GM12878 (cell line): ENCODE measurements around the gene RFXANK. TPM values are rescaled to one million over a fixed set of nuclear protein-coding genes. Genes with fewer than 3 reads are reported as not detected.

Source experiments
- ATAC-seq: fragments of 200-7000 bp; cut with Tn5 transposase; 3 replicates; pipeline ENCODE4 v1.9.1; 2020; ENCODE audit warnings: mild to moderate bottlenecking, moderate library complexity
- BruUV-seq: library from RNA; stranded (reverse); fragments of 400-500 nt; replicated peaks from 2 replicates; lab custom pipeline; 2021; lab: Mats Ljungman, UMichigan
- CTCF ChIA-PET: fragments of 300-600 bp; sonication (Branson Sonifier 250); formaldehyde crosslinking; extraction: SDS; loops from one replicate; lab custom pipeline; 2021; ENCODE audit warnings: inconsistent platforms; lab: Yijun Ruan, JAX
- POLR2A ChIA-PET: fragments of 350-600 bp; formaldehyde crosslinking; extraction: SDS; loops from one replicate; lab custom pipeline; 2021; ENCODE audit warnings: inconsistent platforms; lab: Charles Lee
- RAD21 ChIA-PET: fragments of 300-600 bp; sonication (Branson Sonifier 250); formaldehyde crosslinking; loops from one replicate; lab custom pipeline; 2023; ENCODE audit warnings: antibody characterized with exemption; ENCODE audit not compliant: unreplicated experiment; lab: Charles Lee
- SMC1A ChIA-PET: fragments of 300-600 bp; sonication (Branson Sonifier 250); formaldehyde crosslinking; loops from one replicate; lab custom pipeline; 2023; ENCODE audit not compliant: unreplicated experiment, uncharacterized antibody; lab: Charles Lee
- DNase-seq: peaks from one replicate; pipeline ENCODE4 v3.0.0-alpha.2; 2011; ENCODE audit warnings: low read depth, low spot score
- FAIRE-seq: peaks from 3 replicates; lab custom pipeline; 2011; peaks lifted over from hg19 to GRCh38; lab: Jason Lieb, UNC
- H2AFZ ChIP-seq: 2 replicates; pipeline ENCODE4 v1.6.0; 2011; ENCODE audit warnings: low read depth, low read length, control low read depth; ENCODE audit not compliant: control insufficient read depth
- H3K27ac ChIP-seq: 2 replicates; pipeline ENCODE4 v1.5.1; 2011; ENCODE audit warnings: control low read depth; ENCODE audit not compliant: control insufficient read depth, insufficient read depth
- H3K27me3 ChIP-seq, 2 experiments: replicated peaks in 1 of 2; 2 replicates each; pipeline versions ENCODE4 v1.6.0 to v1.6.1; 2011; ENCODE audit warnings: low read length in 1 of 2; ENCODE audit not compliant: control insufficient read depth in 2 of 2, insufficient read depth in 2 of 2
- H3K36me3 ChIP-seq, 2 experiments: 2 replicates each; pipeline ENCODE4 v1.5.1; 2011; ENCODE audit warnings: low read length in 1 of 2; ENCODE audit not compliant: control insufficient read depth in 2 of 2, insufficient read depth in 2 of 2
- H3K4me1 ChIP-seq: 2 replicates; pipeline ENCODE4 v1.6.1; 2011; ENCODE audit warnings: mild to moderate bottlenecking, low read length, moderate library complexity, mixed read lengths; ENCODE audit not compliant: control insufficient read depth, insufficient read depth
- H3K4me2 ChIP-seq: 2 replicates; pipeline ENCODE4 v1.6.0; 2011; ENCODE audit warnings: control low read depth; ENCODE audit not compliant: control insufficient read depth, insufficient read depth
- H3K4me3 ChIP-seq: fragments of 200-600 bp; sonication (generic); 2 replicates; pipeline ENCODE4 v1.5.1; 2016
- H3K79me2 ChIP-seq: 2 replicates; pipeline ENCODE4 v1.6.0; 2011; ENCODE audit warnings: low read length; ENCODE audit not compliant: control insufficient read depth, insufficient read depth
- H3K9ac ChIP-seq: 2 replicates; pipeline ENCODE4 v1.8.0; 2011; ENCODE audit warnings: low read length, control low read depth, mixed read lengths; ENCODE audit not compliant: control insufficient read depth, insufficient read depth
- H3K9me3 ChIP-seq: replicated peaks from 3 replicates; pipeline ENCODE4 v1.5.1; 2011; ENCODE audit warnings: mild to moderate bottlenecking, low read length; ENCODE audit not compliant: control insufficient read depth, insufficient read depth
- H4K20me1 ChIP-seq: 2 replicates; pipeline ENCODE4 v1.6.0; 2011; ENCODE audit not compliant: control insufficient read depth, insufficient read depth
- CHD2 ChIP-seq: IDR thresholded peaks from 2 replicates; pipeline ENCODE4 v1.6.1; 2011; ENCODE audit warnings: low read depth, low read length, improper control_type of control experiment, borderline replicate concordance
- ETV6 ChIP-seq, 2 experiments: fragments of 450-650 bp in 1 of 2; IDR thresholded peaks in 1 of 2; conservative IDR thresholded peaks in 1 of 2; 2 replicates each; pipeline ENCODE4 v1.6.1; 2014; ENCODE audit warnings: antibody characterized with exemption in 1 of 2, borderline replicate concordance in 1 of 2, low read depth in 1 of 2, mild to moderate bottlenecking in 1 of 2, moderate library complexity in 1 of 2
- KAT2A ChIP-seq: conservative IDR thresholded peaks from 2 replicates; pipeline ENCODE4 v1.6.1; 2011; ENCODE audit warnings: low read depth, low read length; ENCODE audit not compliant: control insufficient read depth
- MYC ChIP-seq: IDR thresholded peaks from 2 replicates; pipeline ENCODE4 v1.6.1; 2011; ENCODE audit warnings: mild to moderate bottlenecking, low read length, moderate library complexity, inconsistent platforms; ENCODE audit not compliant: insufficient read depth, insufficient replicate concordance, insufficient read length, severe bottlenecking
- NBN ChIP-seq: fragments of 450-650 bp; IDR thresholded peaks from 2 replicates; pipeline ENCODE4 v1.6.1; 2016
- POU2F2 ChIP-seq: IDR thresholded peaks from 3 replicates; pipeline ENCODE4 v1.6.1; 2011; ENCODE audit warnings: low read depth, mild to moderate bottlenecking, low read length, borderline replicate concordance
- REST ChIP-seq: IDR thresholded peaks from 2 replicates; pipeline ENCODE4 v1.6.1; 2012; ENCODE audit warnings: mild to moderate bottlenecking, low read depth, low read length
- SIX5 ChIP-seq: IDR thresholded peaks from 2 replicates; pipeline ENCODE4 v1.6.1; 2011; ENCODE audit warnings: mild to moderate bottlenecking, low read depth, low read length, moderate library complexity; ENCODE audit not compliant: severe bottlenecking
- SMARCA5 ChIP-seq: fragments of 450-650 bp; IDR thresholded peaks from 2 replicates; pipeline ENCODE4 v1.6.1; 2017; ENCODE audit warnings: mild to moderate bottlenecking
- WRNIP1 ChIP-seq: IDR thresholded peaks from 2 replicates; pipeline ENCODE4 v1.6.1; 2011; ENCODE audit warnings: low read depth, low read length, improper control_type of control experiment, borderline replicate concordance
- WGBS: methylation state at CpG from one replicate; pipeline ENCODE4 v1.1.6; 2016; ENCODE audit warnings: low lambda C conversion rate; ENCODE audit not compliant: insufficient replicate concordance, insufficient coverage; ENCODE audit errors: missing lambda C conversion rate; 5-methylcytosine and 5-hydroxymethylcytosine counted together
- in situ Hi-C: fragments of 300-500 bp; cut with MboI; formaldehyde crosslinking; loops from 9 replicates; pipeline ENCODE4 v1.14.3; 2018; ENCODE audit warnings: mixed read lengths
- intact Hi-C: fragments of 100-400 bp; cut with micrococcal nuclease; formaldehyde crosslinking; loops from one replicate; pipeline ENCODE4 v1.14.2; 2022; ENCODE audit not compliant: unreplicated experiment
- polyA plus RNA-seq, 11 experiments: library from polyadenylated mRNA; depleted of rRNA in 4 of 11; unstranded in 6 of 11; stranded (reverse) in 5 of 11; fragments of >200 nt; fragmentation: Nextera tagmentation in 4 of 11; fragmentation: Illumina TruSeq in 1 of 11; extraction: Ambion mirVana in 4 of 11; extraction: Trizol in 1 of 11; gene quantifications; 1 replicate in 1 of 11; 2 replicates in 10 of 11; pipeline versions ENCODE4 v1.2.1 to v1.2.3, GENCODE V29; 2011 to 2016; ENCODE audit warnings: inconsistent platforms in 2 of 11, missing spikeins in 2 of 11, low read depth in 1 of 11
- total RNA-seq, 4 experiments: library from RNA; depleted of rRNA in 3 of 4; stranded (reverse); fragments of >200 nt in 3 of 4; fragmentation: Illumina TruSeq in 1 of 4; extraction: Trizol in 1 of 4; gene quantifications; 2 replicates each; pipeline versions ENCODE4 v1.2.1 to v1.2.3, GENCODE V29; 2013 to 2021

The RFXANK gene
- total and polyA plus RNA-seq, 10 of the 15 experiments (the other 5 are each of a cell fraction or from before 2014, with no cell fraction given): 70.8 to 125 (median 95.7) TPM

GRCh38 chr19:19214159-19214490 lies 22.1 kb downstream of the RFXANK start:
- ATAC-seq: peak; percentile 45
- Histone ChIP-seq H2AFZ (no peak overlapping the region), H3K27ac (no peak overlapping the region), H3K79me2 (no peaks in the 10 kb centered on the region), H3K9ac (no peak overlapping the region), H3K4me3 (no peak overlapping the region), H4K20me1 (no peaks in the 10 kb centered on the region), H3K4me2 (no peak overlapping the region), H3K4me1 (peaks cover 10% of the 10 kb centered on the region; the same call in 1 of the 2 replicates), H3K27me3 (peaks cover 0 to 2% of the 10 kb centered on the region in 2 experiments; a peak in 1 of 4 replicates), H3K9me3 (0 out of 3 replicates have a peak, but pooled peaks cover 2% of the 10 kb centered on the region), H3K36me3 (no peaks in the 10 kb centered on the region)
- BruUV-seq: no TSS peak
- SMC1A ChIA-PET: no interaction called here
- CTCF ChIA-PET: interaction anchor here (1.0 kb wide), 1 partner anchor 39 kb away, joined by 3 read pairs; no protein-coding TSS in a partner anchor
- in situ Hi-C loops (no loop called here), intact Hi-C loops (no loop called here)
- no peak for FAIRE-seq
- DNase-seq: no peak
- WGBS: 0% methylated on average over 5 of the region's 5 CpGs
- RAD21 ChIA-PET: interaction anchor here (1.2 kb wide), 1 partner anchor 11 kb away, joined by 3 read pairs; the partner anchor contains the start of gene NR2C2AP
- POLR2A ChIA-PET: no interaction called here
- no peak for TF ChIP-seq SIX5
- no peak for TF ChIP-seq WRNIP1
- TF ChIP-seq POU2F2: peak; percentile 91; the same call in 2 of the 3 replicates
- TF ChIP-seq MYC: no peak
- no peak for TF ChIP-seq NBN

- no peak for DNase-seq
- no TSS peak for BruUV-seq
- peak; percentile 63 for ATAC-seq
- CTCF ChIA-PET: interaction anchor here (1.0 kb wide), 1 partner anchor 40 kb away, joined by 3 read pairs; no protein-coding TSS in a partner anchor
- Histone ChIP-seq H3K4me2 (no peak overlapping the region), H3K36me3 (no peaks in the 10 kb centered on the region), H3K4me1 (peaks cover 10% of the 10 kb centered on the region; the same call in 1 of the 2 replicates), H3K4me3 (no peak overlapping the region), H4K20me1 (no peaks in the 10 kb centered on the region), H3K27ac (no peak overlapping the region), H2AFZ (no peak overlapping the region), H3K79me2 (no peaks in the 10 kb centered on the region), H3K9me3 (0 out of 3 replicates have a peak, but pooled peaks cover 2% of the 10 kb centered on the region), H3K9ac (no peak overlapping the region), H3K27me3 (peaks cover 0 to 2% of the 10 kb centered on the region in 2 experiments; a peak in 1 of 4 replicates)
- RAD21 ChIA-PET: interaction anchor here (1.2 kb wide), 1 partner anchor 12 kb away, joined by 3 read pairs; the partner anchor contains the start of gene NR2C2AP
- POLR2A ChIA-PET: no interaction called here
- intact Hi-C loops: no loop called here
- SMC1A ChIA-PET: no interaction called here
- in situ Hi-C loops: no loop called here
- FAIRE-seq: no peak
- peak; percentile 95 for TF ChIP-seq REST
- TF ChIP-seq ETV6 (conservative IDR thresholded peaks at IDR 0.05 in 1 of 2, IDR thresholded peaks at IDR 0.05 in 1 of 2; ENCODE audit: borderline replicate concordance in 1 of 2, low read depth in 1 of 2): no peak
- no peak for TF ChIP-seq CHD2
- TF ChIP-seq SMARCA5: 0 out of 2 replicates have a peak, but pooled peaks have one; percentile 31
- no peak for TF ChIP-seq KAT2A
- 39% methylated on average over 8 of the region's 8 CpGs for WGBS
These were observed 22.8 kb downstream of the RFXANK start for GRCh38 chr19:19214892-19215291.
